ENCODE measurements around the gene CCDC144A. TPM values are rescaled to one million over a fixed set of nuclear protein-coding genes. Genes with fewer than 3 reads are reported as not detected.
"Not testable (repeated sequence)": the region's sequence is repeated elsewhere in the genome, so short reads cannot be mapped to it uniquely, and the experiment has no call there.

The CCDC144A gene
- total RNA-seq, 4 donors from 2014 or later: 0.29 to 27.3 (median 12.3) TPM

DNA sequence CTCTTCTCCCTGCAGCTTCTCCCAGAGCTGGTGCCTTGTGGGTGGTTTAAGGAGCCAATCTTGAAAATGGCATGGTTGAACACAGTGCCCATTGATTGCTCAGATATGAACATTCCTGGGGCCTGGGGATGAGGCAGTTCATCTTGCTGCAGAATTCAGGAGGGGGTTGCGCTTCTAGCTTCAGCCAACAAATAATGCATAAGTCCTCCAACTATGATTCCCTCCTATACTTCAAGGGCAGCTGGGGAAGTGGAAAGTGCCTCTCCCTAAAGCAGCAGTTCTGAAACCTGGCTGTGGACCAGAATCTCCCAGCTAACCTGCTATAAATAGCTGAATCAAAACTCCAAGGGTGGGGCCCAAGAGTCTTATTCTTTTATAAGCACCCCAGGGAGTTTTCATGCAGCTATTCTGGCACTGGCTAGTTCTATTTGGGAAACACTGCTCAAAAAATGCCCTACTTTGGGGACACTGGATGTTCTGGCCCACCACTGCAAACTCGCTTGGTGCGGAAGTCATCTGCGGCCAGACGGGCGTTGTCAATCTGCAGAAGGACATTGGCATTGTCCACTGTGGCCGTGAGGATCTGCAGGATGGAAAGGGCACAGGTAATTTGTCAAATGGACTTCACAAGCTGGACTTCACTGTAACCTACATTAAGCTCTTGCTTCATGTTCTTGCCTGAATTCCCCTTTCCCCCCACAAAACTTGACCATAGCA lies 130.3 kb downstream of the CCDC144A start:
- TF ChIP-seq CTCF (IDR thresholded peaks at IDR 0.05) (no peak), POLR2A (IDR thresholded peaks at IDR 0.05) (no peak)
- no peak for DNase-seq
- no peak overlapping the region for H3K4me3 ChIP-seq
- H3K36me3 ChIP-seq: no peaks in the 10 kb centered on the region
- H3K27ac ChIP-seq: no peak overlapping the region
- no peaks in the 10 kb centered on the region for H3K27me3 ChIP-seq
- H3K9me3 ChIP-seq: no peaks in the 10 kb centered on the region
- H3K4me1 ChIP-seq: no peaks in the 10 kb centered on the region
- intact Hi-C loops (cut with DNase I; ENCODE audit: low total_unique reads): no loop called here

- Histone ChIP-seq H3K27ac (no peak overlapping the region), H3K27me3 (no peaks in the 10 kb centered on the region), H3K4me1 (no peaks in the 10 kb centered on the region), H3K36me3 (no peaks in the 10 kb centered on the region), H3K9me3 (no peaks in the 10 kb centered on the region), H3K4me3 (no peak overlapping the region)
- intact Hi-C loops (cut with DNase I; ENCODE audit: low total_unique reads): no loop called here
- no peak for DNase-seq
- TF ChIP-seq POLR2A (IDR thresholded peaks at IDR 0.05) (no peak), CTCF (IDR thresholded peaks at IDR 0.05) (no peak)
These were observed 131.0 kb downstream of the CCDC144A start for GRCh38 chr17:16820979-16821543.

DNA sequence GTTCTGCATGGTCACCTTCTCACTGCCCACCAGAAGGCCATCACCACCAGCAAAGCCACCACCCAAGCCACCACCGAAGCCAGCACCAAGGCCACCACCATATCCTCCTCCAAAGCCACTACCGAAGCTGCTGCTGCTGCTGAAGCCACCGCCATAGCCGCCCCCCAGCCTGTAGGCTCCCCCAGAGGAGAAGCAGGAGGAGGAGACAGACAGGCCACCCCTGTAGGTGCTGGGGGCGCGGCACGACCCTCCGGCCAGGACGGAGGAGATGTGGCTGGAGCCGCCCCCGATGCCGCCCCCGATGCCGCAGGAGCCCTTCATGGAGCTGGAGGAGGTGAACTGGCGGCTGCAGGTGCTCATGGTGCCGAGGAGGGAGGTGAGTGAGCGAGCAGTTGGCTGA lies 132.1 kb downstream of the CCDC144A start:
- DNase-seq; H3K27ac ChIP-seq; intact Hi-C loops (cut with DNase I; ENCODE audit: low total_unique reads): not testable (repeated sequence)

DNA sequence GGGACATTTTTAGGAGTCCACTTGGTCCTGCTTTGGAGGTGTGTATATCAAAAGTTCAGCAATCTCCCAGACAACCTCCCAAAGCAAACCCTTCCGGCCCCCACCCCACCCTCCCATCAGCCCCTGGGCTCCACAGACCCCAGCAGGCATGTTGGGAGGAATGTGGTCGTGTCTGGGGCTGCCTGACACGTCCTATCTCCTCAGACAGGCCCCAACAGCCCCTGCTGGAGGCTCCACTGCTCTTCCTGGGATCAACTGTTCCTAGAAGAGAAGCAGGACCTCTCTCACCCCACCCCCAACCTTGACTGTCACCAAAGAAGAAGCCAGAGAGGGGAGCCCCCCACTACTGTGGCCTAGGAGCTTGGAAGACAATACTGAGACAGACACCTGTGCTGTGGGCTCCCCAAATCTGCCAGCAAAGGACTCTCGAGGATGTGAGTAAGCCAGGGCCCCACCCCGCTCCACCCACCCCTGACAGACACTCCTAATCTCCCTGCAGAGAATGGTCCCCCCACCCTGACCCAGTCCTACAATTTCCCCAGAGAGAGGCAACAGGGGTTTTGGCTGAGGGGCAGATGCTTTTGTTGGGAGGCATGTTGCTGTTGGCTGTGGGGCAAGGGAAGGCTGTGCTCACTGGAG lies 133.8 kb downstream of the CCDC144A start:
- H3K27ac ChIP-seq; intact Hi-C loops (cut with DNase I; ENCODE audit: low total_unique reads); H3K27me3 ChIP-seq; H3K36me3 ChIP-seq; H3K4me3 ChIP-seq; DNase-seq; H3K4me1 ChIP-seq; H3K9me3 ChIP-seq: not testable (repeated sequence)

More for the DNA sequence above, 132.1 kb downstream of the CCDC144A start:
- not testable (repeated sequence) for H3K4me3 ChIP-seq, H3K27me3 ChIP-seq, H3K4me1 ChIP-seq, H3K36me3 ChIP-seq, H3K9me3 ChIP-seq

Small RNA genes within 50 kb of the gene (small RNA-seq; reads per million reads assigned to genes)
- gene AC022596.1: not detected
- gene RNU6-405P: not detected

Other genes starting within 250 kb of the CCDC144A start
- 1 to 10 TPM in 3 of 4 donors, under 1 TPM in 1; 0.26 to 6.0 (median 3.7) TPM for gene LRRC75A, start 198.0 kb upstream of the CCDC144A start, total RNA-seq
- 10 to 100 TPM in 1 of 4 donors, 1 to 10 TPM in 3; 4.6 to 29.5 (median 5.4) TPM for gene ZNF287, start 121.0 kb upstream of the CCDC144A start, total RNA-seq
- 10 to 100 TPM in 1 of 4 donors, 1 to 10 TPM in 3; 2.4 to 28.0 (median 5.5) TPM for gene ZNF624, start 36.4 kb upstream of the CCDC144A start, total RNA-seq

All from uterus (tissue), 4 donors.